ENCODE data around the gene CBLN3.
"Not testable (repeated sequence)": the region's sequence is repeated elsewhere in the genome, so short reads cannot be mapped to it uniquely, and the experiment has no call there.

DNA sequence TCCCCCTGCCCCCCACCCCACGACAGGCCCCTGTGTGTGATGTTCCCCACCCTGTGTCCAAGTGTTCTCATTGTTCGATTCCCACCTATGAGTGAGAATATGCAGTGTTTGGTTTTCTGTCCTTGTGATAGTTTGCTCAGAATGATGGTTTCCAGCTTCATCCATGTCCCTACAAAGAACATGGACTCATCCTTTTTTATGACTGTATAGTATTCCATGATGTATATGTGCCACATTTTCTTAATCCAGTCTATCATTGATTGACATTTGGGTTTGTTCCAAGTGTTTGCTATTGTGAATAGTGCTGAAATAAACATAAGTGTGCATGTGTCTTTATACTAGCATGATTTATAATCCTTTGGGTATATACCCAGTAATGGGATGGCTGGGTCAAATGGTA is 41.0 kb upstream of the CBLN3 start:
- TF ChIP-seq, protein P1, sequence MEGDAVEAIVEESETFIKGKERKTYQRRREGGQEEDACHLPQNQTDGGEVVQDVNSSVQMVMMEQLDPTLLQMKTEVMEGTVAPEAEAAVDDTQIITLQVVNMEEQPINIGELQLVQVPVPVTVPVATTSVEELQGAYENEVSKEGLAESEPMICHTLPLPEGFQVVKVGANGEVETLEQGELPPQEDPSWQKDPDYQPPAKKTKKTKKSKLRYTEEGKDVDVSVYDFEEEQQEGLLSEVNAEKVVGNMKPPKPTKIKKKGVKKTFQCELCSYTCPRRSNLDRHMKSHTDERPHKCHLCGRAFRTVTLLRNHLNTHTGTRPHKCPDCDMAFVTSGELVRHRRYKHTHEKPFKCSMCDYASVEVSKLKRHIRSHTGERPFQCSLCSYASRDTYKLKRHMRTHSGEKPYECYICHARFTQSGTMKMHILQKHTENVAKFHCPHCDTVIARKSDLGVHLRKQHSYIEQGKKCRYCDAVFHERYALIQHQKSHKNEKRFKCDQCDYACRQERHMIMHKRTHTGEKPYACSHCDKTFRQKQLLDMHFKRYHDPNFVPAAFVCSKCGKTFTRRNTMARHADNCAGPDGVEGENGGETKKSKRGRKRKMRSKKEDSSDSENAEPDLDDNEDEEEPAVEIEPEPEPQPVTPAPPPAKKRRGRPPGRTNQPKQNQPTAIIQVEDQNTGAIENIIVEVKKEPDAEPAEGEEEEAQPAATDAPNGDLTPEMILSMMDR (conservative IDR thresholded peaks at IDR 0.05; ENCODE audit: low read depth, low read length) = not testable (repeated sequence)
- TF ChIP-seq EZH2 (IDR thresholded peaks at IDR 0.05; ENCODE audit: low read length, unreplicated experiment) = not testable (repeated sequence)

All from PC-3 (cell line).